DND-41 (cell line): ENCODE data around the gene WDR7.

Source experiments
- EZH2 ChIP-seq: IDR thresholded peaks from 3 replicates; pipeline ENCODE4 v1.6.1; 2012; ENCODE audit warnings: borderline replicate concordance, low read depth, mild to moderate bottlenecking, moderate library complexity, low read length, inconsistent platforms; ENCODE audit not compliant: severe bottlenecking
- TF ChIP-seq, protein P1 (sequence below): IDR thresholded peaks from 2 replicates; pipeline ENCODE4 v1.5.1; 2012; ENCODE audit warnings: borderline replicate concordance, low read length, moderate library complexity, mild to moderate bottlenecking; ENCODE audit not compliant: poor library complexity, severe bottlenecking; ENCODE audit errors: extremely low read depth

DNA sequence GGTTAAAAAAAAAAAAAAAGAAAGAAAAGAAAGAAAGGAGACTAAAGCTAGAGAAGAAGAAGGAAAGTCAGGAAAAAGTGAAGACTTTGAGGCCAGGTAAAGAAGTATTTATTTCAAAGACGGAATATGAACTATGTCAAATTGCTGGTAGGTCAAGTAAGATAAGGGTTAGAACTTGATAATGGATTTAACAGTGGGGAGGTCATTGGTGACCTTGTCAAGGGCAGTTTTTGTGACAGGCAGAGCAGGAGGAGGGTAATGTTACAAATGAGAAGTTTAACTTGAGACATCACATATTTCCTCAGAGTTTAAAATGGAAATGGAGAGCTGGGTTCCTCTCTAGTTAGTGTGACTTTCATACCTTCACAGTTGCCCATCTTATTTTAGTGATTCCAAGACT is 9.5 kb downstream of the WDR7 start:
- TF ChIP-seq, protein P1, sequence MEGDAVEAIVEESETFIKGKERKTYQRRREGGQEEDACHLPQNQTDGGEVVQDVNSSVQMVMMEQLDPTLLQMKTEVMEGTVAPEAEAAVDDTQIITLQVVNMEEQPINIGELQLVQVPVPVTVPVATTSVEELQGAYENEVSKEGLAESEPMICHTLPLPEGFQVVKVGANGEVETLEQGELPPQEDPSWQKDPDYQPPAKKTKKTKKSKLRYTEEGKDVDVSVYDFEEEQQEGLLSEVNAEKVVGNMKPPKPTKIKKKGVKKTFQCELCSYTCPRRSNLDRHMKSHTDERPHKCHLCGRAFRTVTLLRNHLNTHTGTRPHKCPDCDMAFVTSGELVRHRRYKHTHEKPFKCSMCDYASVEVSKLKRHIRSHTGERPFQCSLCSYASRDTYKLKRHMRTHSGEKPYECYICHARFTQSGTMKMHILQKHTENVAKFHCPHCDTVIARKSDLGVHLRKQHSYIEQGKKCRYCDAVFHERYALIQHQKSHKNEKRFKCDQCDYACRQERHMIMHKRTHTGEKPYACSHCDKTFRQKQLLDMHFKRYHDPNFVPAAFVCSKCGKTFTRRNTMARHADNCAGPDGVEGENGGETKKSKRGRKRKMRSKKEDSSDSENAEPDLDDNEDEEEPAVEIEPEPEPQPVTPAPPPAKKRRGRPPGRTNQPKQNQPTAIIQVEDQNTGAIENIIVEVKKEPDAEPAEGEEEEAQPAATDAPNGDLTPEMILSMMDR, result no peak
- TF ChIP-seq EZH2, result no peak
